ENCODE measurements around the gene STAB2.

The STAB2 gene

DNA sequence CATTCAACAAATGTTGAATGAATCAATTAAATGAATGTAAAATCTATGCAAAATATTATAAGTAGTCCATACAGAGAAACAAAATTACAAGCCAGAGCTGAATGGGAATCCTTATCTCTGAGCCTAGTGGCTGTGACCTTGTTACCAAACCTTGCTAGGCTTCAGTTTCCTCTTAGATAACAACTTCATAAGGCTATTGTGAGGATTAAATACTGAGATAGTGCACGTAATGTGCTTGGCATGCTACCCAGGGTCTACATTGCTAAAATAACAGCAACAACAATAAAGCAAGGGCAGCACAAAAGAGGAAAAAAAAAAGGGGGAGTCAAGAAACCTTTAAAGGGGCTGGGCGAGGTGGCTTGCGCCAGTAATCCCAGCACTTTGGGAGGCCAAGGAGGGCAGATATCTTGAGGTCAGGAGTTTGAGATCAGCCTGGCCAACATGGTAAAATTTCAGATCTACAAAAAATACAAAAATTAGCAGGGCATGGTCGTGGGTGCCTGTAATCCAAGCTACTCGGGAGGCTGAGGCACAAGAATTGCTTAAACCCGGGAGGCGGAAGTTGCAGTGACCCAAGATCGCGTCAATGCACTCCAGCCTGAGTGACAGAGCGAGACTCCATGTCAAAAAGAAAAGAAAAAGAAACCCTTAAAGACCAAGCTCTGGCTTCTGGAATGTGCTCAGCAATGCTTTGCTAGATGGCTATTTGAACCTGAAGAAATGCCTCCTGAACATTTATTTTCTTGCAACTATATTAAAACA is 14.1 kb downstream of the STAB2 start:
- Histone ChIP-seq H3K4me3 (ENCODE audit: insufficient read depth, low read length, poor library complexity, severe bottlenecking) (no peak overlapping the region), H3K4me2 (ENCODE audit: low read depth, low read length, poor library complexity, severe bottlenecking) (no peak overlapping the region), H3F3A (ENCODE audit: insufficient read depth) (no peaks in the 10 kb centered on the region), H3K9me2 (replicated peaks; ENCODE audit: insufficient read depth, low read length) (no peaks in the 10 kb centered on the region), H3K79me2 (ENCODE audit: insufficient read depth, low read length) (no peaks in the 10 kb centered on the region), H3K9ac (ENCODE audit: low read length) (no peak overlapping the region), H2AFZ (ENCODE audit: low read depth, low read length, severe bottlenecking) (no peak overlapping the region), H3K27me3 (ENCODE audit: low read length) (no peaks in the 10 kb centered on the region), H3K36me3 (ENCODE audit: low read length) (no peaks in the 10 kb centered on the region), H4K20me1 (ENCODE audit: low read depth, low read length) (no peaks in the 10 kb centered on the region), H3K9me3 (ENCODE audit: insufficient read depth, low read length) (no peaks in the 10 kb centered on the region), H3K27ac (ENCODE audit: low read depth, low read length) (no peak overlapping the region)
- TF ChIP-seq EZH2phosphoT487 (conservative IDR thresholded peaks at IDR 0.05; ENCODE audit: low read length): no peak
- TF ChIP-seq, protein P1, sequence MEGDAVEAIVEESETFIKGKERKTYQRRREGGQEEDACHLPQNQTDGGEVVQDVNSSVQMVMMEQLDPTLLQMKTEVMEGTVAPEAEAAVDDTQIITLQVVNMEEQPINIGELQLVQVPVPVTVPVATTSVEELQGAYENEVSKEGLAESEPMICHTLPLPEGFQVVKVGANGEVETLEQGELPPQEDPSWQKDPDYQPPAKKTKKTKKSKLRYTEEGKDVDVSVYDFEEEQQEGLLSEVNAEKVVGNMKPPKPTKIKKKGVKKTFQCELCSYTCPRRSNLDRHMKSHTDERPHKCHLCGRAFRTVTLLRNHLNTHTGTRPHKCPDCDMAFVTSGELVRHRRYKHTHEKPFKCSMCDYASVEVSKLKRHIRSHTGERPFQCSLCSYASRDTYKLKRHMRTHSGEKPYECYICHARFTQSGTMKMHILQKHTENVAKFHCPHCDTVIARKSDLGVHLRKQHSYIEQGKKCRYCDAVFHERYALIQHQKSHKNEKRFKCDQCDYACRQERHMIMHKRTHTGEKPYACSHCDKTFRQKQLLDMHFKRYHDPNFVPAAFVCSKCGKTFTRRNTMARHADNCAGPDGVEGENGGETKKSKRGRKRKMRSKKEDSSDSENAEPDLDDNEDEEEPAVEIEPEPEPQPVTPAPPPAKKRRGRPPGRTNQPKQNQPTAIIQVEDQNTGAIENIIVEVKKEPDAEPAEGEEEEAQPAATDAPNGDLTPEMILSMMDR (IDR thresholded peaks at IDR 0.05; ENCODE audit: insufficient read depth, low read length, poor library complexity, severe bottlenecking): no peak

DNA sequence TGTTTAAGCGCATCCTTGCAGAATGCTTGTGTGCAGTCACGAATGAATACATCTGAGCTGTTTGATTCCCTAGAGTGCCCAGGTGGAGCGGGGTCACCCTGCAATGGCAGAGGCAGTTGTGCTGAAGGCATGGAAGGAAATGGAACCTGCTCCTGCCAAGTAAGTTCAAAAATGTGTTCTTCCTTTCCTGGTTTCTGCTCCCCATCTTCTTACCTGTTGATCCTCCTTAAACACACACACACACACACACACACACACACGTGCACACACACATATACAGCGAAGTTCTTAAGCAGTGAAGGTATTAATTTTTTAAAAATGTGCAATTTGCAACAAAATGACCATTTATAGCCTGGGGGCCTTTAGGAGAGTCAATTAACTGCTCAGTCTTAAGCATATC is 33.3 kb downstream of the STAB2 start:
- H2AFZ ChIP-seq (ENCODE audit: low read depth, low read length, severe bottlenecking): no peak overlapping the region
- no peak overlapping the region for H3K9ac ChIP-seq (ENCODE audit: low read length)
- H3K36me3 ChIP-seq (ENCODE audit: low read length): no peaks in the 10 kb centered on the region
- no peaks in the 10 kb centered on the region for H3F3A ChIP-seq (ENCODE audit: insufficient read depth)
- no peaks in the 10 kb centered on the region for H3K9me3 ChIP-seq (ENCODE audit: insufficient read depth, low read length)
- H3K27ac ChIP-seq (ENCODE audit: low read depth, low read length): no peak overlapping the region
- no peak overlapping the region for H3K4me3 ChIP-seq (ENCODE audit: insufficient read depth, low read length, poor library complexity, severe bottlenecking)
- TF ChIP-seq, protein P1 (IDR thresholded peaks at IDR 0.05; ENCODE audit: insufficient read depth, low read length, poor library complexity, severe bottlenecking): no peak
- no peak for TF ChIP-seq EZH2phosphoT487 (conservative IDR thresholded peaks at IDR 0.05; ENCODE audit: low read length)
- no peaks in the 10 kb centered on the region for H4K20me1 ChIP-seq (ENCODE audit: low read depth, low read length)
- no peak overlapping the region for H3K4me2 ChIP-seq (ENCODE audit: low read depth, low read length, poor library complexity, severe bottlenecking)
- no peaks in the 10 kb centered on the region for H3K9me2 ChIP-seq (replicated peaks; ENCODE audit: insufficient read depth, low read length)
- no peaks in the 10 kb centered on the region for H3K27me3 ChIP-seq (ENCODE audit: low read length)
- no peaks in the 10 kb centered on the region for H3K79me2 ChIP-seq (ENCODE audit: insufficient read depth, low read length)

DNA sequence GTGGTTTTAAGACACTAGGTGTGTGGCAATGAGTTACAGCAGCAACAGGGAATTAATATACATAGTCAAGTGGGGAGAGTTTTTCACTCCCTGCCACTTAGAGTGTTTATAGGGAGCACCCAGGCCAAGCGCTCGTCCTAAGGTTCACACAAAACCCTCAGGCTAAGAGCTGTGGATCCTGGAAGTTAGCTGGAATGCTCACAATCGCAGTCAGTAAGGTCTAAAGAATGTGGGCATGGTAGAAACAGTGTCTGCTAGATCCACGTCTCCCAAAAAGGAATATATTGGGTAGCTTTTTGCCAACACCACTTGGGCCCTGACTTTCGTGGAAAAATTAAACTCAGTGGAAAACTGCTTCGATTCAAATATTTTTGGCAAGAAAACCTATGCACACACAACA is 36.6 kb downstream of the STAB2 start:
- no peak overlapping the region for H3K27ac ChIP-seq (ENCODE audit: low read depth, low read length)
- H4K20me1 ChIP-seq (ENCODE audit: low read depth, low read length): no peaks in the 10 kb centered on the region
- no peaks in the 10 kb centered on the region for H3K79me2 ChIP-seq (ENCODE audit: insufficient read depth, low read length)
- no peak overlapping the region for H2AFZ ChIP-seq (ENCODE audit: low read depth, low read length, severe bottlenecking)
- no peaks in the 10 kb centered on the region for H3K9me2 ChIP-seq (replicated peaks; ENCODE audit: insufficient read depth, low read length)
- no peaks in the 10 kb centered on the region for H3K36me3 ChIP-seq (ENCODE audit: low read length)
- no peaks in the 10 kb centered on the region for H3K27me3 ChIP-seq (ENCODE audit: low read length)
- H3F3A ChIP-seq (ENCODE audit: insufficient read depth): no peaks in the 10 kb centered on the region
- H3K9me3 ChIP-seq (ENCODE audit: insufficient read depth, low read length): no peaks in the 10 kb centered on the region
- H3K4me3 ChIP-seq (ENCODE audit: insufficient read depth, low read length, poor library complexity, severe bottlenecking): no peak overlapping the region
- TF ChIP-seq, protein P1 (IDR thresholded peaks at IDR 0.05; ENCODE audit: insufficient read depth, low read length, poor library complexity, severe bottlenecking): no peak
- TF ChIP-seq EZH2phosphoT487 (conservative IDR thresholded peaks at IDR 0.05; ENCODE audit: low read length): no peak
- H3K4me2 ChIP-seq (ENCODE audit: low read depth, low read length, poor library complexity, severe bottlenecking): no peak overlapping the region
- no peak overlapping the region for H3K9ac ChIP-seq (ENCODE audit: low read length)

All from SU-DHL-6 (cell line).